H1 (cell line): ENCODE data around the gene USP3. TPM values are rescaled to one million over a fixed set of nuclear protein-coding genes. Genes with fewer than 3 reads are reported as not detected.

ENCODE experiments used
- CTCF ChIA-PET: fragments of 300-600 bp; sonication (Branson Sonifier 250); formaldehyde crosslinking; loops from one replicate; lab custom pipeline; 2021; ENCODE audit not compliant: partially characterized antibody; lab: Charles Lee
- POLR2A ChIA-PET: fragments of 300-600 bp; sonication (Branson Sonifier 250); formaldehyde crosslinking; loops from one replicate; lab custom pipeline; 2021; ENCODE audit warnings: inconsistent platforms; ENCODE audit not compliant: partially characterized antibody; lab: Charles Lee
- DNase-seq, 2 experiments: peaks; one replicate each; pipeline versions ENCODE4 v3.0.0 to v3.0.0-alpha.2; 2010 to 2022; ENCODE audit warnings: low spot score in 2 of 2, low read depth in 1 of 2, mixed read lengths in 1 of 2
- FAIRE-seq: peaks from 2 replicates; lab custom pipeline; 2011; peaks lifted over from hg19 to GRCh38; lab: Jason Lieb, UNC
- H2AFZ ChIP-seq: 2 replicates; pipeline ENCODE4 v1.8.1; 2012; ENCODE audit warnings: low read length, inconsistent platforms
- H2AK5ac ChIP-seq: 2 replicates; pipeline ENCODE4 v1.6.1; 2013; ENCODE audit warnings: low read depth, low read length
- H2BK120ac ChIP-seq: replicated peaks from 2 replicates; pipeline ENCODE3; 2013; ENCODE audit warnings: low read depth, low read length, inconsistent platforms
- H2BK12ac ChIP-seq: 2 replicates; pipeline ENCODE4 v1.6.1; 2013; ENCODE audit warnings: low read depth, low read length
- H2BK15ac ChIP-seq: 2 replicates; pipeline ENCODE4 v1.6.1; 2013; ENCODE audit warnings: low read length
- H2BK20ac ChIP-seq: 2 replicates; pipeline ENCODE4 v1.6.1; 2013; ENCODE audit warnings: low read length
- H2BK5ac ChIP-seq: 2 replicates; pipeline ENCODE4 v1.6.1; 2013; ENCODE audit warnings: low read depth, low read length
- H3K14ac ChIP-seq: 2 replicates; pipeline ENCODE4 v1.6.1; 2013; ENCODE audit warnings: inconsistent platforms; ENCODE audit not compliant: insufficient read length
- H3K18ac ChIP-seq: 2 replicates; pipeline ENCODE4 v1.6.1; 2013; ENCODE audit warnings: low read length; ENCODE audit errors: extremely low read depth
- H3K23ac ChIP-seq: 2 replicates; pipeline ENCODE4 v1.6.1; 2013; ENCODE audit warnings: inconsistent platforms; ENCODE audit not compliant: insufficient read length
- H3K23me2 ChIP-seq: 2 replicates; pipeline ENCODE4 v1.6.1; 2013; ENCODE audit warnings: low read depth, low read length
- H3K27ac ChIP-seq: 2 replicates; pipeline ENCODE4 v1.6.1; 2011; ENCODE audit warnings: low read depth, low read length, inconsistent platforms
- H3K27me3 ChIP-seq, 4 experiments: replicated peaks in 1 of 4; 1 replicate in 1 of 4; 2 replicates in 3 of 4; pipeline versions ENCODE4 v1.6.1 to v1.8.1; 2011 to 2013; ENCODE audit warnings: low read length in 3 of 4, mild to moderate bottlenecking in 3 of 4, inconsistent platforms in 2 of 4, mixed read lengths in 2 of 4, moderate library complexity in 1 of 4; ENCODE audit not compliant: control insufficient read depth in 3 of 4, insufficient read depth in 3 of 4; ENCODE audit errors: extremely low read depth in 1 of 4
- H3K36me3 ChIP-seq, 4 experiments: 2 replicates each; pipeline versions ENCODE4 v1.6.1 to v1.8.1; 2011 to 2013; ENCODE audit warnings: mild to moderate bottlenecking in 4 of 4, low read length in 3 of 4, moderate library complexity in 2 of 4, control low read depth in 1 of 4, inconsistent platforms in 1 of 4; ENCODE audit not compliant: insufficient read depth in 4 of 4, control insufficient read depth in 2 of 4
- H3K4ac ChIP-seq: replicated peaks from 2 replicates; pipeline ENCODE3; 2013; ENCODE audit warnings: low read length, low read depth, mixed read lengths, inconsistent platforms; ENCODE audit not compliant: insufficient read length
- H3K4me1 ChIP-seq, 4 experiments: replicated peaks in 1 of 4; 1 replicate in 1 of 4; 2 replicates in 3 of 4; pipeline versions ENCODE4 v1.6.1 to v1.8.1; 2011 to 2013; ENCODE audit warnings: low read length in 3 of 4, inconsistent platforms in 2 of 4, mixed read lengths in 1 of 4; ENCODE audit not compliant: insufficient read depth in 4 of 4, control insufficient read depth in 3 of 4
- H3K4me2 ChIP-seq, 2 experiments: 2 replicates each; pipeline versions ENCODE4 v1.6.1 to v1.8.1; 2011 to 2013; ENCODE audit warnings: low read depth in 2 of 2, low read length in 2 of 2, control low read depth in 1 of 2, inconsistent platforms in 1 of 2, mild to moderate bottlenecking in 1 of 2; ENCODE audit not compliant: insufficient read depth in 1 of 2
- H3K4me3 ChIP-seq, 4 experiments: fragments of 200-600, 300-600 bp in 1 of 4; sonication (generic), shearing (Covaris generic), sonication (Bioruptor Twin) in 1 of 4; 2 replicates each; pipeline versions ENCODE4 v1.5.1 to v1.8.1; 2011 to 2016; ENCODE audit warnings: low read length in 4 of 4, low read depth in 3 of 4, control low read depth in 2 of 4, inconsistent platforms in 2 of 4, mild to moderate bottlenecking in 2 of 4, mixed read lengths in 1 of 4, moderate library complexity in 1 of 4; ENCODE audit not compliant: insufficient read depth in 2 of 4; ENCODE audit errors: extremely low read depth in 1 of 4
- H3K56ac ChIP-seq: replicated peaks from 2 replicates; pipeline ENCODE3; 2013; ENCODE audit warnings: low read depth, mild to moderate bottlenecking, mixed read lengths, low read length, inconsistent platforms; ENCODE audit not compliant: insufficient read length
- H3K79me1 ChIP-seq: 2 replicates; pipeline ENCODE4 v1.6.1; 2013; ENCODE audit warnings: low read depth, low read length, control low read depth
- H3K79me2 ChIP-seq, 2 experiments: 2 replicates each; pipeline versions ENCODE4 v1.6.1 to v1.8.1; 2012 to 2013; ENCODE audit warnings: low read length in 2 of 2, mild to moderate bottlenecking in 2 of 2, inconsistent platforms in 1 of 2; ENCODE audit not compliant: insufficient read depth in 2 of 2, control insufficient read depth in 1 of 2
- H3K9ac ChIP-seq, 4 experiments: replicated peaks in 1 of 4; 1 replicate in 1 of 4; 2 replicates in 3 of 4; pipeline versions ENCODE4 v1.6.1 to v1.8.1; 2011 to 2013; ENCODE audit warnings: low read depth in 3 of 4, low read length in 3 of 4, control low read depth in 2 of 4, mild to moderate bottlenecking in 2 of 4, moderate library complexity in 2 of 4, inconsistent platforms in 1 of 4; ENCODE audit errors: extremely low read depth in 1 of 4
- H3K9me3 ChIP-seq, 2 experiments: 2 replicates each; pipeline versions ENCODE4 v1.6.1 to v1.8.1; 2012 to 2013; ENCODE audit warnings: mild to moderate bottlenecking in 2 of 2, moderate library complexity in 2 of 2, control low read depth in 1 of 2, inconsistent platforms in 1 of 2, low read depth in 1 of 2, low read length in 1 of 2, mixed read lengths in 1 of 2; ENCODE audit not compliant: insufficient read depth in 2 of 2
- H4K20me1 ChIP-seq, 2 experiments: replicated peaks in 1 of 2; 2 replicates each; pipeline versions ENCODE3 to v1.8.1; 2011 to 2013; ENCODE audit warnings: inconsistent platforms in 2 of 2, low read length in 2 of 2, mild to moderate bottlenecking in 1 of 2; ENCODE audit not compliant: insufficient read depth in 2 of 2, control insufficient read depth in 1 of 2
- H4K5ac ChIP-seq: 2 replicates; pipeline ENCODE4 v1.6.1; 2013; ENCODE audit warnings: low read length, low read depth, mixed read lengths, inconsistent platforms; ENCODE audit not compliant: insufficient read length
- H4K8ac ChIP-seq: 2 replicates; pipeline ENCODE4 v1.8.0; 2013; ENCODE audit warnings: mild to moderate bottlenecking, moderate library complexity, low read length, inconsistent platforms; ENCODE audit not compliant: insufficient read depth; ENCODE audit errors: extremely low read depth
- H4K91ac ChIP-seq: replicated peaks from 2 replicates; pipeline ENCODE3; 2013; ENCODE audit warnings: low read length, mixed read lengths, inconsistent platforms; ENCODE audit not compliant: insufficient read length
- ATF2 ChIP-seq: IDR thresholded peaks from 2 replicates; pipeline ENCODE4 v1.6.1; 2012; ENCODE audit warnings: low read length, inconsistent platforms
- ATF3 ChIP-seq: IDR thresholded peaks from 2 replicates; pipeline ENCODE4 v1.6.1; 2011; ENCODE audit warnings: low read depth, mild to moderate bottlenecking, low read length; ENCODE audit not compliant: insufficient read depth
- BCL11A ChIP-seq, 2 experiments: IDR thresholded peaks; one replicate each; pipeline ENCODE4 v1.6.1; 2011; ENCODE audit warnings: low read depth in 2 of 2, low read length in 2 of 2, mild to moderate bottlenecking in 2 of 2
- BRCA1 ChIP-seq: IDR thresholded peaks from 2 replicates; pipeline ENCODE4 v1.6.1; 2012; ENCODE audit warnings: low read depth, low read length, improper control_type of control experiment
- EZH2 ChIP-seq: fragments of 200-600 bp; sonication (generic); IDR thresholded peaks from 2 replicates; pipeline ENCODE4 v1.7.1; 2012; ENCODE audit warnings: low read depth, mild to moderate bottlenecking, moderate library complexity, low read length, inconsistent platforms; ENCODE audit not compliant: severe bottlenecking
- KDM1A ChIP-seq: fragments of 200-600, 300-600 bp; sonication (generic); IDR thresholded peaks from 2 replicates; pipeline ENCODE4 v1.7.1; 2016; ENCODE audit warnings: mild to moderate bottlenecking, low read length, borderline replicate concordance
- SAP30 ChIP-seq: fragments of 300-600 bp; sonication (generic); IDR thresholded peaks from 2 replicates; pipeline ENCODE4 v1.7.1; 2012; ENCODE audit warnings: low read length, moderate library complexity, mild to moderate bottlenecking, inconsistent platforms; ENCODE audit not compliant: insufficient read depth, insufficient replicate concordance
- WGBS, 2 experiments: shearing (Covaris generic) in 1 of 2; methylation state at CpG; one replicate each; pipeline versions ENCODE4 v1.1.6 to v1.1.7; 2013 to 2015; ENCODE audit warnings: low lambda C conversion rate in 2 of 2, mixed read lengths in 2 of 2, inconsistent platforms in 1 of 2, low coverage in 1 of 2, missing lambda C conversion rate in 1 of 2; ENCODE audit not compliant: insufficient replicate concordance in 2 of 2, insufficient coverage in 1 of 2, insufficient read length in 1 of 2; ENCODE audit errors: extremely low coverage in 1 of 2, missing lambda C conversion rate in 1 of 2; 5-methylcytosine and 5-hydroxymethylcytosine counted together
- polyA plus RNA-seq, 7 experiments: library from polyadenylated mRNA; depleted of rRNA in 3 of 7; stranded (reverse) in 5 of 7; unstranded in 2 of 7; fragments of >200 nt in 5 of 7; fragments of 200-250 nt in 2 of 7; gene quantifications; 1 replicate in 5 of 7; 2 replicates in 1 of 7; 4 replicates in 1 of 7; pipeline versions ENCODE4 v1.2.1 to v1.2.3, GENCODE V29; 2011 to 2013; ENCODE audit warnings: missing spikeins in 2 of 7, mixed read lengths in 2 of 7
- total RNA-seq: library from RNA; stranded (reverse); fragmentation: NEBNext Ultra II Directional; extraction: Animal tissue kit (Norgen Biotek cat#: 25700); gene quantifications from 2 replicates; pipeline ENCODE4 v1.2.1, GENCODE V29; 2021
- TF ChIP-seq, protein P1 (sequence below), 3 experiments: IDR thresholded peaks; 1 replicate in 2 of 3; 2 replicates in 1 of 3; pipeline versions ENCODE4 v1.5.1 to v1.6.1; 2011; ENCODE audit warnings: low read length in 3 of 3, mild to moderate bottlenecking in 3 of 3, inconsistent platforms in 2 of 3, low read depth in 1 of 3, moderate library complexity in 1 of 3; ENCODE audit not compliant: insufficient read depth in 1 of 3; ENCODE audit errors: control extremely low read depth in 1 of 3

The USP3 gene
- total and polyA plus RNA-seq, 2 of the 8 experiments (the other 6 are each of a cell fraction or from before 2014, with no cell fraction given) = 15.5 to 16.2 TPM

GRCh38 chr15:63489352-63489751 lies 15.0 kb upstream of the USP3 start:
- Histone ChIP-seq H3K9me3 (no peaks in the 10 kb centered on the region), H3K36me3 (no peaks in the 10 kb centered on the region), H2BK120ac (no peak overlapping the region), H2BK12ac (no peak overlapping the region), H3K79me2 (no peaks in the 10 kb centered on the region), H3K27ac (no peak overlapping the region), H3K79me1 (no peaks in the 10 kb centered on the region), H2BK15ac (no peak overlapping the region), H3K9ac (no peak overlapping the region), H3K4me3 (no peak overlapping the region), H3K23me2 (no peaks in the 10 kb centered on the region), H2BK5ac (no peak overlapping the region), H4K91ac (no peak overlapping the region), H3K14ac (no peak overlapping the region), H2BK20ac (no peak overlapping the region)
- 93% methylated on average over 4 of the region's 5 CpGs; no CpG with 5 or more reads in 1 of the 2 experiments for WGBS, 2 experiments
- CTCF ChIA-PET = interaction anchor here (1.2 to 1.3 kb wide), 2 partner anchors 12 to 117 kb away, joined by 3 to 4 read pairs; no protein-coding TSS in a partner anchor
- POLR2A ChIA-PET = no interaction called here
- no peak for TF ChIP-seq ATF3
- TF ChIP-seq ATF2 = no peak
- no peak for TF ChIP-seq SAP30
- no peak for TF ChIP-seq KDM1A
- TF ChIP-seq BRCA1 = no peak
- TF ChIP-seq, protein P1, sequence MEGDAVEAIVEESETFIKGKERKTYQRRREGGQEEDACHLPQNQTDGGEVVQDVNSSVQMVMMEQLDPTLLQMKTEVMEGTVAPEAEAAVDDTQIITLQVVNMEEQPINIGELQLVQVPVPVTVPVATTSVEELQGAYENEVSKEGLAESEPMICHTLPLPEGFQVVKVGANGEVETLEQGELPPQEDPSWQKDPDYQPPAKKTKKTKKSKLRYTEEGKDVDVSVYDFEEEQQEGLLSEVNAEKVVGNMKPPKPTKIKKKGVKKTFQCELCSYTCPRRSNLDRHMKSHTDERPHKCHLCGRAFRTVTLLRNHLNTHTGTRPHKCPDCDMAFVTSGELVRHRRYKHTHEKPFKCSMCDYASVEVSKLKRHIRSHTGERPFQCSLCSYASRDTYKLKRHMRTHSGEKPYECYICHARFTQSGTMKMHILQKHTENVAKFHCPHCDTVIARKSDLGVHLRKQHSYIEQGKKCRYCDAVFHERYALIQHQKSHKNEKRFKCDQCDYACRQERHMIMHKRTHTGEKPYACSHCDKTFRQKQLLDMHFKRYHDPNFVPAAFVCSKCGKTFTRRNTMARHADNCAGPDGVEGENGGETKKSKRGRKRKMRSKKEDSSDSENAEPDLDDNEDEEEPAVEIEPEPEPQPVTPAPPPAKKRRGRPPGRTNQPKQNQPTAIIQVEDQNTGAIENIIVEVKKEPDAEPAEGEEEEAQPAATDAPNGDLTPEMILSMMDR (IDR thresholded peaks at IDR 0.05; ENCODE audit: control extremely low read depth in 1 of 3, insufficient read depth in 1 of 3, low read depth in 1 of 3, low read length in 3 of 3) = no peak
- no peak for TF ChIP-seq EZH2
- no peak for TF ChIP-seq BCL11A (IDR thresholded peaks at IDR 0.05; ENCODE audit: low read depth in 2 of 2, low read length in 2 of 2)
- TF ChIP-seq, all 59 proteins: peak for 0
- H3K4me1 ChIP-seq = peaks cover 0 to 6% (median 2%) of the 10 kb centered on the region in 4 experiments; a peak in 3 of 7 replicates
- no peak overlapping the region for H4K8ac ChIP-seq
- H3K56ac ChIP-seq = no peak overlapping the region
- DNase-seq (no peak), FAIRE-seq (no peak)
- no peak overlapping the region for H3K4ac ChIP-seq
- no peak overlapping the region for H3K23ac ChIP-seq
- H2AK5ac ChIP-seq = no peak overlapping the region
- H4K5ac ChIP-seq = no peak overlapping the region
- H4K20me1 ChIP-seq = no peaks in the 10 kb centered on the region
- H3K4me2 ChIP-seq = no peak overlapping the region
- H3K18ac ChIP-seq = no peak overlapping the region
- H2AFZ ChIP-seq = no peak overlapping the region
- peaks cover 0 to 14% (median 5%) of the 10 kb centered on the region in 4 experiments; a peak in 4 of 7 replicates for H3K27me3 ChIP-seq
